Trophoblast cell (in vitro differentiated cells and primary cell): ENCODE measurements around the gene TERF2IP.

Experiments
- DNase-seq, 2 donors: peaks; one replicate each; pipeline ENCODE4 v3.0.0-alpha.2; 2016
- H2AFZ ChIP-seq: 2 replicates; pipeline ENCODE4 v1.6.1; 2013; ENCODE audit warnings: low read length, moderate library complexity, mild to moderate bottlenecking; ENCODE audit not compliant: insufficient read depth, poor library complexity
- H2AK5ac ChIP-seq: 2 replicates; pipeline ENCODE4 v1.6.1; 2013; ENCODE audit warnings: mild to moderate bottlenecking, low read length
- H2BK120ac ChIP-seq: 2 replicates; pipeline ENCODE4 v1.6.1; 2013; ENCODE audit warnings: low read length, mild to moderate bottlenecking, moderate library complexity; ENCODE audit not compliant: insufficient read depth, poor library complexity
- H2BK12ac ChIP-seq: 2 replicates; pipeline ENCODE4 v1.6.1; 2013; ENCODE audit warnings: mild to moderate bottlenecking, low read length, moderate library complexity
- H2BK5ac ChIP-seq: 2 replicates; pipeline ENCODE4 v1.6.1; 2013; ENCODE audit warnings: low read length, low read depth, moderate library complexity, mild to moderate bottlenecking; ENCODE audit not compliant: poor library complexity
- H3K14ac ChIP-seq: 2 replicates; pipeline ENCODE4 v1.6.1; 2013; ENCODE audit warnings: mild to moderate bottlenecking, low read length
- H3K18ac ChIP-seq: 2 replicates; pipeline ENCODE4 v1.6.1; 2013; ENCODE audit warnings: mild to moderate bottlenecking, low read length
- H3K23ac ChIP-seq: 2 replicates; pipeline ENCODE4 v1.6.1; 2013; ENCODE audit warnings: low read length
- H3K27ac ChIP-seq: 2 replicates; pipeline ENCODE4 v1.5.1; 2013; ENCODE audit warnings: low read depth, mild to moderate bottlenecking, inconsistent platforms, low read length, moderate library complexity
- H3K27me3 ChIP-seq: 2 replicates; pipeline ENCODE4 v1.6.1; 2013; ENCODE audit warnings: inconsistent platforms, mild to moderate bottlenecking, low read length, moderate library complexity; ENCODE audit not compliant: insufficient read depth
- H3K36me3 ChIP-seq, 2 experiments: 1 replicate in 1 of 2; 2 replicates in 1 of 2; pipeline ENCODE4 v1.6.1; 2013; ENCODE audit warnings: low read length in 2 of 2, mild to moderate bottlenecking in 2 of 2, moderate library complexity in 1 of 2; ENCODE audit not compliant: insufficient read depth in 2 of 2, control insufficient read depth in 1 of 2
- H3K4ac ChIP-seq: 2 replicates; pipeline ENCODE4 v1.6.1; 2013; ENCODE audit warnings: low read depth, mild to moderate bottlenecking, low read length, moderate library complexity
- H3K4me1 ChIP-seq, 2 experiments: 1 replicate in 1 of 2; 2 replicates in 1 of 2; pipeline ENCODE4 v1.6.1; 2013; ENCODE audit warnings: low read length in 2 of 2, mild to moderate bottlenecking in 2 of 2, moderate library complexity in 1 of 2; ENCODE audit not compliant: insufficient read depth in 2 of 2, control insufficient read depth in 1 of 2
- H3K4me2 ChIP-seq: 2 replicates; pipeline ENCODE4 v1.6.1; 2013; ENCODE audit warnings: inconsistent platforms, mild to moderate bottlenecking, low read length, moderate library complexity
- H3K4me3 ChIP-seq: 2 replicates; pipeline ENCODE4 v1.5.1; 2013; ENCODE audit warnings: mild to moderate bottlenecking, low read depth, low read length, inconsistent platforms
- H3K79me1 ChIP-seq: one replicate; pipeline ENCODE4 v1.6.1; 2013; ENCODE audit warnings: low read length
- H3K79me2 ChIP-seq: 2 replicates; pipeline ENCODE4 v1.6.1; 2013; ENCODE audit warnings: low read length, mild to moderate bottlenecking; ENCODE audit not compliant: control insufficient read depth, insufficient read depth, poor library complexity
- H3K9ac ChIP-seq: 2 replicates; pipeline ENCODE4 v1.6.1; 2013; ENCODE audit warnings: mild to moderate bottlenecking, low read length
- H3K9me3 ChIP-seq: 2 replicates; pipeline ENCODE4 v1.6.1; 2013; ENCODE audit warnings: low read depth, mild to moderate bottlenecking, control low read depth, inconsistent platforms, low read length; ENCODE audit not compliant: insufficient read depth
- H4K12ac ChIP-seq: 2 replicates; pipeline ENCODE4 v1.6.1; 2013; ENCODE audit warnings: low read depth, mild to moderate bottlenecking, low read length, moderate library complexity
- H4K8ac ChIP-seq: 2 replicates; pipeline ENCODE4 v1.6.1; 2013; ENCODE audit warnings: low read depth, mild to moderate bottlenecking, low read length, moderate library complexity
- H4K91ac ChIP-seq: one replicate; pipeline ENCODE4 v1.6.1; 2013; ENCODE audit warnings: low read depth, mild to moderate bottlenecking, low read length, moderate library complexity
- WGBS: extraction: QIAGEN DNeasy Blood & Tissue Kit; methylation state at CpG from one replicate; pipeline ENCODE4 v1.1.7; 2013; ENCODE audit warnings: missing lambda C conversion rate; ENCODE audit not compliant: insufficient read length, insufficient coverage; ENCODE audit errors: extremely low coverage; 5-methylcytosine and 5-hydroxymethylcytosine counted together

The TERF2IP gene

GRCh38 chr16:75640598-75640997, 7.0 kb upstream of the TERF2IP start:
- Histone ChIP-seq H3K14ac (no peak overlapping the region), H4K12ac (no peak overlapping the region), H3K4me3 (no peak overlapping the region), H4K91ac (no peak overlapping the region), H3K9me3 (no peaks in the 10 kb centered on the region), H4K8ac (no peak overlapping the region), H3K9ac (no peak overlapping the region), H3K23ac (no peak overlapping the region), H3K27ac (no peak overlapping the region), H3K79me2 (no peaks in the 10 kb centered on the region), H3K4me1 (no peaks in the 10 kb centered on the region), H3K4me2 (no peak overlapping the region), H3K36me3 (peaks cover 34 to 46% of the 10 kb centered on the region in 2 experiments), H2AFZ (no peak overlapping the region), H3K27me3 (no peaks in the 10 kb centered on the region), H2BK12ac (no peak overlapping the region), H2AK5ac (no peak overlapping the region), H3K79me1 (no peaks in the 10 kb centered on the region), H3K4ac (no peak overlapping the region), H2BK120ac (no peak overlapping the region), H2BK5ac (no peak overlapping the region), H3K18ac (no peak overlapping the region)
- DNase-seq: no peak
- WGBS: no CpG with 5 or more reads among the region's 6 CpGs

GRCh38 chr16:75644240-75645012, 3.1 kb upstream of the TERF2IP start:
- Histone ChIP-seq H3K36me3 (peaks cover 19 to 32% of the 10 kb centered on the region in 2 experiments), H4K91ac (no peak overlapping the region), H3K4me3 (no peak overlapping the region), H2AK5ac (no peak overlapping the region), H3K79me1 (peaks cover 14% of the 10 kb centered on the region), H3K9me3 (no peaks in the 10 kb centered on the region), H2BK12ac (no peak overlapping the region), H4K8ac (no peak overlapping the region), H3K4me2 (no peak overlapping the region), H2BK120ac (no peak overlapping the region), H2BK5ac (no peak overlapping the region), H2AFZ (no peak overlapping the region), H3K4ac (peak overlapping the region; percentile 88), H3K4me1 (peaks cover 3 to 6% of the 10 kb centered on the region in 2 experiments), H3K18ac (peak overlapping the region; percentile 9), H3K27ac (no peak overlapping the region), H3K14ac (no peak overlapping the region), H3K79me2 (peaks cover 18% of the 10 kb centered on the region), H4K12ac (no peak overlapping the region), H3K9ac (no peak overlapping the region), H3K23ac (no peak overlapping the region), H3K27me3 (no peaks in the 10 kb centered on the region)
- no CpG with 5 or more reads among the region's 7 CpGs for WGBS
- no peak for DNase-seq

GRCh38 chr16:75647112-75647491, 471 bp upstream of the TERF2IP start:
- H2BK12ac ChIP-seq: no peak overlapping the region
- H3K27ac ChIP-seq: no peak overlapping the region
- H3K36me3 ChIP-seq: peaks cover 6 to 14% of the 10 kb centered on the region in 2 experiments
- peaks cover 18% of the 10 kb centered on the region for H3K79me2 ChIP-seq
- H2BK120ac ChIP-seq: peak overlapping the region; percentile 40
- no peak overlapping the region for H2AK5ac ChIP-seq
- DNase-seq: peak in 1 of 2 donors; percentile 14
- H3K4me2 ChIP-seq: peak overlapping the region; percentile 72
- peak overlapping the region; percentile 27 for H3K14ac ChIP-seq
- WGBS: no CpG with 5 or more reads among the region's 18 CpGs
- H3K27me3 ChIP-seq: no peaks in the 10 kb centered on the region
- H3K4me3 ChIP-seq: peak overlapping the region; percentile 90
- peak overlapping the region; percentile 16 for H4K12ac ChIP-seq
- peaks cover 14% of the 10 kb centered on the region for H3K79me1 ChIP-seq
- no peak overlapping the region for H3K23ac ChIP-seq
- H3K4ac ChIP-seq: peak overlapping the region; percentile 31
- peak overlapping the region; percentile 62 for H4K91ac ChIP-seq
- H3K4me1 ChIP-seq: peaks cover 3 to 13% of the 10 kb centered on the region in 2 experiments
- peak overlapping the region; percentile 19 for H3K18ac ChIP-seq
- H2AFZ ChIP-seq: peak overlapping the region; percentile 9
- peak overlapping the region; percentile 2 for H2BK5ac ChIP-seq
- H4K8ac ChIP-seq: peak overlapping the region; percentile 88
- H3K9me3 ChIP-seq: no peaks in the 10 kb centered on the region
- peak overlapping the region; percentile 93 for H3K9ac ChIP-seq

- H4K91ac ChIP-seq: peak overlapping the region; percentile 62
- peak overlapping the region; percentile 75 for H3K18ac ChIP-seq
- peak overlapping the region; percentile 89 for H3K4ac ChIP-seq
- H2AK5ac ChIP-seq: peak overlapping the region; percentile 73
- WGBS: no CpG with 5 or more reads among the region's 62 CpGs
- peaks cover 6 to 9% of the 10 kb centered on the region in 2 experiments for H3K36me3 ChIP-seq
- peak overlapping the region; percentile 78 for H3K4me2 ChIP-seq
- H3K23ac ChIP-seq: no peak overlapping the region
- peak; percentile 67 to 86 for DNase-seq
- peak overlapping the region; percentile 91 for H3K4me3 ChIP-seq
- H4K8ac ChIP-seq: peak overlapping the region; percentile 74
- peak overlapping the region; percentile 68 for H2BK5ac ChIP-seq
- H2BK12ac ChIP-seq: no peak overlapping the region
- H3K9me3 ChIP-seq: no peaks in the 10 kb centered on the region
- peak overlapping the region; percentile 96 for H4K12ac ChIP-seq
- peak overlapping the region; percentile 60 for H3K27ac ChIP-seq
- peaks cover 3 to 13% of the 10 kb centered on the region in 2 experiments for H3K4me1 ChIP-seq
- H2AFZ ChIP-seq: peak overlapping the region; percentile 59
- H3K9ac ChIP-seq: peak overlapping the region; percentile 84
- peak overlapping the region; percentile 64 for H2BK120ac ChIP-seq
- peaks cover 18% of the 10 kb centered on the region for H3K79me2 ChIP-seq
- H3K27me3 ChIP-seq: no peaks in the 10 kb centered on the region
- H3K79me1 ChIP-seq: peaks cover 14% of the 10 kb centered on the region
- H3K14ac ChIP-seq: peak overlapping the region; percentile 87
Observed at GRCh38 chr16:75648265-75649076, 898 bp downstream of the TERF2IP start.
